RPMI7951 (cell line): ENCODE results near the gene NACC2. TPM values are rescaled to one million over a fixed set of nuclear protein-coding genes. Genes with fewer than 3 reads are reported as not detected.

Experiments
- DNase-seq: peaks from one replicate; pipeline ENCODE4 v3.0.0-alpha.2; 2012; ENCODE audit warnings: low read depth
- total RNA-seq: library from RNA; depleted of rRNA; stranded (reverse); fragments of >200 nt; shearing (Covaris generic); gene quantifications from 2 replicates; pipeline ENCODE4 v1.2.3, GENCODE V29; 2014

Gene NACC2
- total RNA-seq, 1 experiment from 2014 or later: 4.1 TPM

DNA sequence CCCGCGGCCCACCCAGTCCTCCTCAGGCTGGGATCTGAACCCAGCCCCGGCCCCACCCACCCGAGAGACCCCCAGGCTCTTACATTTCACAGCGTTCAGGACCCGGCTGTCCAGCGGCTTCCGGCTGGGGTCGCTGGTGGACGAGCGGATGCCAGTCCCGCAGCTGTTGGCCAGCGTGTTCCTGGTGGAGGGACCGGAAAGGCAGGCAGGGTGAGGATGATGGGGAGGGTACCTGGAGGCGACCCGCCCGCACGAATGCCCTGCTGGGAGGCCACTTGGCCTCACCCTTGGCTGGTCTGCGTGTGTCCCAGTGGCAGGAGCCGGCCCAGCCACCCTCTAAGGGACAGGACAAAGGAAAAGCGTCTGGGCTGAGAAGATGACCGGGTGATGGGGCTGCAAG lies 82.0 kb downstream of the NACC2 start:
- DNase-seq: no peak

DNA sequence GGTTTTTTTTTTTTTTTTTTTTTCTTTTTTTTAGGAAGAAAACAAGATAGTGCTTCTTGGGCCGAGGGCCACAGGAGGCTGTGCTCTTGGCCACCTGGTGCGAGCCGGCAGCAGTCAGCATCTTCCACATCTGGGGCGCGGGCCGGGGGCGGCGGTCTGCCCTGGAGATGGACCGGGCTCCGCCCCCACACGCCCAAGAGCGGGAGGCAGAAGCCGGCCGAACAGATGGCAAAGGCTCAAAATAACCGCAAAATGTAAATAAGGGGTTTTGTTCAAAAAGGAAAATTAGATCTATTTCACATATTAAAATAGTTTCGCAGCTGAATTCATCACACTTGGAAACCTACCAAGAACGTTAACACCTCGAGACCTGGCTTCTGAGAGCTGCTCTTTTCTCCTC lies 82.4 kb downstream of the NACC2 start:
- DNase-seq: no peak

DNA sequence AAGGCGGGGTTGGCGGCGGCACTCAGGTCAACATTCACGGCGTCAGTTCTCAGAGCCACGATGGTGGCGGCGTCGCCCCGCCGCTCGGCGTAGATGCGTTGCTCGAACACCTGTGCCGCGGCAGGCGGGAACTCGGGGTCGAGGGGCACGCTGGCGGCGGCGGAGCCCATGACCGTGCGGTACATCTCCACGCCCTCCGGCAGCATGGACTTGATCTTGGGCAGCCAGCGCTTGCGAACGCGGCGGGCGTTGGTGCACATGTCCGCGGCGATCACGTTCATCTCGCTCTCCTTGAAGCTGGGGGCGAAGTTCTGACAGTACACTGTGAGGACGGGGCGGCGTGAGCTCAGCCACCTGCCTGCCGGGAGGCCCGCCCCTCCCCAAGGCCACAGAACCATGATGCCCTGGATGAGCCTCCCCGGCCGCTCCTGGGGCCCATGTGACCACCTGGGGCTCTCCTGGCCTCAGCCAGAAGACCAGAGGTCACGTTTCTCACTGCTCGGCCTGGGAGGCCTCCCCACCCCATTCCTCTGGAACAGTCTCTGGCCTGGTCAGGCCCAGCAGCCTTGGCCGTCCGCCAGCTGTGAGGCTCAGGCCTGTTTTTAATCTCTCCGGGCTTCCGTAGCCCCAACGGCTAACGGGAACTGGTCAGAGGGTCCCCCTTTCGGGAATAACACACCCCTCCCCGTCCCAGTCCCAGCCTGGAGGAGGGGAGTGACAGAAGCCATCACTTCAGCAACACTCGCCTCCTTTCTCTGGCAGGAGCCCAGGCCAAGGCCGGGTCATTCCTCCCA lies 83.2 kb downstream of the NACC2 start:
- DNase-seq: no peak

DNA sequence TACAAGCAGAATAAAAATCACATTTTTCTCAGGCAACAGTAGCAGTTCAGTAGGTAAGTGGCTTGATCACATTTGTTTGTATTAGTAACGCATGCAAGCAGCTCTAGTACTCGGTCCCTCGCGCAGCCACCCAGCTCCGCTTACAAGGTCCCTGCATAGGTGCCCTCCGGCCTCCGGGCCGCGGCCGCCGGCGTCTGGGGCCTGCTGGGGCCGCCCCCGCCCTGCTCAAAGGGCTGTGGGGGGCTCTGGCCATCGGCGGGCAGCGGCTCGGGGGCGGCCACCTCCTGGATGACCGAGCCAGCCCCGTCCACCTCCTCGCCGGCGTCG lies 83.8 kb downstream of the NACC2 start:
- no peak for DNase-seq

DNA sequence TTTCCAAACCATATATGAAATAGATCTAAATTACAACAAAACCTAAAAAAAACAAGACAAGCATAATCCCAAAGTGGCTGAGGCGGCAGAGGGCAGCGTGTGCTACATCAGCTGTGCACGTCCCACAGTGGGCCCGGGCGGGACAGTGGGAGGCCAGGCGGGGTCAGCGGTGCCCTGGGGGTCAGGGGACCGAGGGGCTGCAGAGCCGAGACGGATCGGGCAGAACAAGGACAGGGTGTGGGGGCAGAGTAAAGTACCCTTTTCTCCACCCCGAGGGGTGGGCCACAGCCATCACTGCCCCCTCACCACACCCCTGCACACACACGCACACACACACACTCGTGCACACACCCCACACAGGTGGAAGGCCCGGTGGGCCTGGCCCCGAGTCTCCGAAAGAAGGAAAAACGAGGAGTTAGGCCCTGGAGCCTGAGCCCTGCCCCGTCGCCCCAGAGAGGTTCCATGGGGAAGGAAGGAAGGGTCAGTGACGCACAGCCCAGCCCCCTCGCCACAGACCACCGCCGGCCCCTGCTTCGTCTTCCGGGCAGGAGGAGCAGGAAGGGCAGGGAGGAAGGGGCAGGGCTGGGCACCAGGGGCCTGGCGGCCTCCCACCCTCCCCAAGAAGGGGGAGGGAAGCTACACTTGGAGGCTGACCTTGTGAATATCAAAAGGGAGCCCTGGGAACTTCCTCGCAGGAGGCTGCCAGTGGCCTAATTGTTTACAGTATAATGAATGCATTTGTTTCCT lies 84.3 kb downstream of the NACC2 start:
- no peak for DNase-seq

DNA sequence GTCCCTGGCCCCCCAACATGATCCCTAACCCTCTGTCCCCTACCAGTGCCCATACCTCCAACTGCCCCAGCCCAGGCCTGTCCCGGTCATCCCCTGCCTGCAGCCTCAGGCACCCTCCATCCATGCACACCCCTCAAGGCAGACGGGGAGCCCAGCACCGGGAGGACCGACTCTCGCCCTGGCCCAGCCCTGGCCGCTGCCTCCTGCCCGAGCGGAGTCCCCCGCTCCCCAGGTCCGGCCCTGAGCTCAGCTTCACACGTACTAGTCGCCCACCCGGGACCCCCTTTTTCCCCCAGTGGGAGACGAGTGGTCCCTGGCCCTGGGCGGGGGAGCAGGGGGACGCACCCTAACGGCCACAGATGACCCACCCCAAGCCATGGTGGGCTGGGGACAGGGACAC lies 84.9 kb downstream of the NACC2 start:
- no peak for DNase-seq

DNA sequence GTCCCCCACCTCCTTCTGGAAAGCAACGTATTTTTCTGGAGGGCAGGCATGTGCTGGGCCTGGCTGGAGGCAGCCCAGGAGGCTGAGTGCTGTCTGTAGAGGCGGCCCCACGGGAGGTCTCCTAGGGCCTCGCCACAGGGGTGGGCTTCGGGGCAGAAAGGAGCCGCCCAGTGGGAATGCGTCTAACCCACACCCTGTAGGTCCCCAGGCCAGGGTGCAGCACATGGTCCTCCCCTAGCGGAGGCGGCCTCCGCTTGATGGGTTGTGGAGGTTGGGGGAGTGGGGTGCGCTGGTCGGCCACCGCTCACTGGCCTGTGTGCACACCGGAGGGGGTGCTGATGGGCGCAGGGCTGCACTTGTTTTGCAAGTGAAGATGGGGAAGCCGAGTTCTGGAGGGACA lies 85.6 kb downstream of the NACC2 start:
- no peak for DNase-seq

DNA sequence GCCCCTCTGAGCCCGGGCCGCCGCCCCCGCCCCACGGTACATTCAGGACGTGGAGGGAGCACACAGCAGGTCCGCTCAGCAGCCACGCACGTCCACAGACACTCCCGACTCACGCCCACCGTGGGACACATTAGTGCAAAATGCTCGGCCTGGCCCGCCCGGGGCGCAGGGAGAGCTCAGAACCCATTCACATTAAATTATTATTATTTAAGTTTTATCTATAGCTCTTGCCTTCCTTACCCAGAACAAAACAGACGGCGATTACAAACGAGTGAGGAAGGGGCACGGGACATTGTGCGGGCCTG lies 86.4 kb downstream of the NACC2 start:
- DNase-seq: no peak

DNA sequence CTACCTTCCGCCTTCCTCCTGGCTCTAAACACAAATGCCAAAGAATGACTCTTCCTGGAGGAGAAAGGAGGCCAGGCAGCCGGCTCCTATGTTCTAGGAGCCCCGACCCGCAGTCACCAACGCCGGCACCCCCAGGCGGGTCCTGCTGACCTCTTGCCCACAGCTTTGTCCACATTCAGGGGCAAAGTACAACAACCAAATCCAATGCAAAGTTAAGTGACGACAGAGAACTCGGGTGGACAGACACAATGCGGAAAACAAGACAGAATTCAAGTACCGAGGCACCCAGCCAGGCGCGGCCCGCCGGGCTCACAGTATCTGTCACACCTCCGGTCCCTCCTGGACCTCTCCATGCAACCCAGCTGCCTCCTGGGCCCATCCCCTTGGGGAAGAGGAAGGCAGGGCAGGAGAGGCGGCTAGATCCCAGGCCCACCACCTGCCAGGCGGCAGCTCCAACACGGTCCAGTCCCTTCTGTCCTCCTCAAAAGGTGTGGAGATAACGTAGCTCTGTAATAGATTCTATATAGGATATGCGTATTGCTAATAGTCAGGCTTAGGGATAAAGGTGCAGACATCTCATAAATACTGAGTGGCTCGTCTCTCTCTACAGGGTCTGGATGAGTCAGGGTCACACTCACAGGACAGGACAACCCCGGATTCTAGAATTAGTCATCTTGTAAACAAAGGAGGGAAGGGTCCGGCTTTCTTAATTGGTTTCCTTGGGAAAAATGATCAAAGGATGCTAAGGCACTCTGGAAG lies 87.0 kb downstream of the NACC2 start:
- DNase-seq: peak; percentile 34

DNA sequence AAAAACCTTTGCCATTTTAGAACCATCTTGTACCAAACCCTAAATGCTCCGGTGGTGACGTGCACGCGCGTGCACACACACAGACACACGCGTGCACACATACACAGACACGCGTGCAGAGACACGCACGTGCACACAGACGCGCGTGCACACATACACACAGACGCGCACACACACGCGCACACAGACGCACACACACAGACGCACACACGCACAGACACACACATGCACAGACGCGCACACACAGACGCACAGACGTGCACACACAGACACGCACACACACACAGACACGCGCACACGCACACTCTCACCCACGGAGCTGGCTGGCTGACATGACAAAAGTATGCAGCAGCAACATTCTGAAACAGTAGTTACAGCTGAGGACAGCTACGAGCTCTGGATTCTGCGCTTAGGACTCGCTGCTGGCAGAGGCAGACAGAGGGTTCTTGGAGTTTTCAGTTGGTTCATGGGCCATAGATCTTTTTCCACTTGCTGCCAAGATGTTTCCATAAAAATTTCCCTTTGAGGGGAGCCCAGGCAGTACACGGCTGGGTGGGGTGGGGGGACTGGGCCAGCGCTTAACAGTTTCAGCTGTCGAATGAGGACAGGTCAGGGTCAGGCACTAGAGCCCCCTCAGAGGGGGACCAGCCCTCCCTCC lies 87.7 kb downstream of the NACC2 start:
- DNase-seq: no peak

DNA sequence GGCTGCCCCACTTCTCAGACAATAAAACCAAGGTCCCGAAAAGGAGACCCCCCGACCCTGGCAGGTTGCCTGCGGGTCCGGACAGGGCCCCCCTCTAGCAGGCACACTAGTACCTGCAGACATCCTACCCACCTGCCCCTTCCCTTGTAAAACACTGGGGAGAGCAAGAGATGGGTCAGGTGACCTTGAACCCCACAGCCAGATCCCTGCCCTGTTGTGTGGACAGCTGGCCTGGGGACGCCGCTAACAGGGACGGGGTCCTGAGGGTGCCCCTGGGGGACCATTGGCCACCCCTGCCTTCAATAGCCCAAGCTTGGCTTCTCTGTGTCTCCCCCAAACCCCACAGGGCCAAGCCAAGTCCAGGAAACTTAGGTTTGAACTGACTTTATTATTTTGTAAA lies 88.9 kb downstream of the NACC2 start:
- DNase-seq: no peak

DNA sequence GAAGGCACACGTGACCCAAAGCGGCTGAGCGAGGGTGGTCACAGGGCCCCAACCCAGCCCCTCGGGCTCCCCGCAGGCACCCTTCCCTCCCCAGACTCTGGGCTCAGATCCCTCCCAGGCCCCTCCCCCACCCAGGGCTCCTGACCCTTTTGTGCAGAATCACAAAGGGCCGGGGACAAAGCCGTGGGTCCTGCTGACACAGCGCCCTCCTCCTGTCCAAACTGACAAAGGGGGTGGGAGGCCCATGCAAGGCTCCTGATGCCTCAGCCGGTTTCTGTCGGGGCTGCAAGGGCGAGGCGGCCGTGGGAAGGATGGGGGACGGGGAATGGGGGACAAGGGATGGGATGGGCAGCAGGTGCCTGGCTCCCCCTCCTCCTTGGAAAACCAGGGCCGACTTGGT lies 90.4 kb downstream of the NACC2 start:
- no peak for DNase-seq

DNA sequence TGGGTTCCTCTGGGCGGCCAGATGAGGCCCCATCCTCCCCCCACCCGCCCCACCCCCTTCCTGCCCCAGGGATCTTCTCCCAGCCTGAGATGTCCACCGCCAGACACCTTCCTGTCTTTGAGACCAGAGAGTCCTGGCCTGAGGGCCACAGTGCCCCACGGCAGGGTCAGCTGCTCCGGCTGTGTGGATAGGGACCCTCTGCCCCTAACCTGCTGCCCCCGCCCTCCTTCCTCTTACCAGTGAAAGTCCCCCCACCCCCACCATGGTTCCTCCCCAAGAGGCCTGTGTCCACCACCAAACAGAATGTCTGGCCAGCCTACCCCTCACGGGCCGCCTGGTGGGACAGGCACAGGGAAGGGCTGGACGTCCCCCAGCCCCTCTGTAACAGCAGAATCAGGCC lies 90.9 kb downstream of the NACC2 start:
- DNase-seq: no peak

DNA sequence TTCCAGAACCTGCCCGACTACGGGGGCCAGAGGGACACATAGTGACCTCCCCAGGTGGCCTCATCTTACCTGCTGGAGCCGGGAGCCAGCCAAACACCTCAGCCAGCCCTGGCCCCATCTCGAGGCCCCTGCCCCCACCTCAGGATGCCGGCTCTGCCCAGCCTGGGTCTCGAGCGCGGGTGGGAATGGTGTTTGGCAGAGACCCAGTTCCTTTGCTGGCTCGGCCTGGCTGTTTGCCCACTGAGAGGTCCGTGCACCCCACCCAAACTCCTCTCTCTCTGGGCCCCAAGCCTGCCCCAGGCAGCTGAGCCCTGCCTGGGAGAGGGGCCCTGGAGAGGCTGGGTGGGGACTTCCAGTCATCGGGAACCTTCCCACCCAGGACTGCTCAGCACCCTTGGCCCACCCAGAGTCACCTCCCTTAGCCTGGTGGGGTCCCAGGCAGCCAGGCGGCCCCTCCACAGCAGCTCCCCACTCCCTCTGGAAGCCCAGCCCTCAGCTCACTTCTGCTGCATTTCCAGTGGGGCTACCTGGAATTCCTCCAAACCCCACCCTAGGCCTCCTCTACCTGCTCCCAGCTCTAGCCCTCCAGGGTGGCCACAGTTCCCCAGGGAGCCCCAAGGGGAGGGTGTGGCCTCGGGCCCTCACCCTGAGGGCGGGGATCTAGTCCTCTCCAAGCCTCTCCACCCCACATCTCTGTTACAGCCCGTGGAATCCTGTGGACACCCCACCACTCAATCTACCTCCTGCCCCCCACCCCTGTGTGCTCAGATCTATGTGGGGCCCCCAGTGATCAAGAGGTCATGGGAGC lies 91.5 kb downstream of the NACC2 start:
- no peak for DNase-seq

DNA sequence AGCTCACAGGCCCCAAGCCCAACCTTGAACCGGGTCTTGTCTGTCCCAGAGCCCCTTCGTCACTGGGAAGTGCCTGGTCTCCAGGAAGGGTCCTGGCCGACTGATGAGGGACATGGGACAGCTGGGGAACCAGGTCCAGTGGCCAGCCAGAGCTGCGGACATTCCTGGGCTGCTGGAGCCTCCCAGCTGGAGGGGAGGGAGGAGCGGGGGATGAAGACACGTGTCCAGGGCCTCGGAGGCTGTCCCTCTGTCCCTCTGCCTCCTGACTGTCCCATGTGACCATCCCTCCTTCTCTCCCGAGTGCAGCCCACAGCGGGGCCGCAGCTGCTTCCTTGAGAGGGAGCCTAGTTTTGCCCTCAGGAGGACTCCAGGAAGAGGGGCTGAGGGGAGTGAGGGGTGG lies 92.2 kb downstream of the NACC2 start:
- no peak for DNase-seq

DNA sequence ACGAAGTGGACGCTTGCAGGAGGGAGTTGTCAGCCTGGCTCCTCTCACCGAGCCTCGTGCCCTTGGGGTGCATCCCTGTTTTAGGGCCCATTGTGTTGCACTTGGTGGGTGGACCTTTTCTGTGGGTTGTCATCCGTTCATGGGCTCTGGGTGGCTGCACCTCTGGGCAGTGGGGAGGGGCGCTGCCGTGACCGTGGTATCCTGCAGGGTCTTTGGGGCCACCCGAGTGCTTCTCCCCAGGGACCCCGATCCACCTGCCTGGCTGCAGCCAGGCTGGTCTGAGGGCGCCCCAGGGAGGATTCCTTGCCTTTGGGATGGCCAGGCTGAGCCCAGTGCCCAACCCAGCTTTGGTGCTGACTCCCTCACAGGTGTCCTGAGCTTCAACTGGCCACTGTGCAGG lies 92.9 kb downstream of the NACC2 start:
- DNase-seq: no peak

DNA sequence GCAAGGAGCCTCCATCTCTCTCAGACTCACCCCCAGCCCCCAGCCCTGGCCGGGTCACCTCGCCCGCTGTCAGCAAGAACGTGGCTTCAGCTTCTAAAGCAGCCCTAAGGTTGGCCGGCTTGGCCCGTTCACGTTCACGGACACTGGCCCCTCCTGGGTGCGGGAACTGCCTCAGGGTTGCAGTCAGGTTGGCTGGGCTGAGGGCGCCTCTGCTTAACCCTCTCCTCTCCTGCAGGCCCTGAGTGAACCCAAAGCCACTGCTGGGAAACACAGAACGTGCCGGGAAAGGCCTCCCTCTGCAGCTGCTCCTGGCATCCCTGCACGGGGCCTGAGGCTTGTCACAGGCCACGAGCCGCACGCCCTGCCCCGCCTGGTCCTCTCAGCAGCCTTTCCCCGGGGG lies 93.9 kb downstream of the NACC2 start:
- no peak for DNase-seq

DNA sequence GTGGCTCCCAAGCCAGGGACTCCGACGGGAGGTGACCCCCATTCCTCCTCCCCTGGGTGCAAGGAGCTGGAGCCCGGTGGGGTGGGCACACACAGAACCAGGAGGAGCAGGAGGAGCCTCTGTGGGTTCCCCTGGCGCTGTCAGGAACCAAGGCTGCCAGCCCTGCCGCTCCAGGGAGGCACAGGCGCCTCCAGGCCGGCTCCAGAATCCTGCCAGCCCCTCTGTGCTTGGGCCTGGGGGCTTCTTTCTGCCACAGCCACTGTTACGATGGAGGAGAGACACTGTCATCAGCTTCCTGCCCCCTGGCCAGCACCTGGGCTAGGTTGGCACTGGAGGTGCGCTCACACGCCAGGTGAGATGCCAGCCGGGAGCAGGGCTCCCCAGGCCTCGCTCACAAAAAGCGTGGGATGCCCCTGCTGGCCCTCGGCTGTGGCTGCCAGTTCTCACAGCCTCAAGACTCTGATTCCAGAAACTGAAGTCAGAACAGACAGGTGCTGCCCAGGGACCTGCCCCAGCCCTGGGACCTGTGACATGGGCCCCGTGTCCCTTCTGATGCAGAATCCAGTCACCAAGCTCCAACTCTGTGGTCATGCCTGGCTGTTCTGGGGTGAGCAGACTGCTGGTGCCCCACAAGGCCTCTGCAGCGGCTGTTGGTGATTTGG lies 96.5 kb downstream of the NACC2 start:
- DNase-seq: no peak

DNA sequence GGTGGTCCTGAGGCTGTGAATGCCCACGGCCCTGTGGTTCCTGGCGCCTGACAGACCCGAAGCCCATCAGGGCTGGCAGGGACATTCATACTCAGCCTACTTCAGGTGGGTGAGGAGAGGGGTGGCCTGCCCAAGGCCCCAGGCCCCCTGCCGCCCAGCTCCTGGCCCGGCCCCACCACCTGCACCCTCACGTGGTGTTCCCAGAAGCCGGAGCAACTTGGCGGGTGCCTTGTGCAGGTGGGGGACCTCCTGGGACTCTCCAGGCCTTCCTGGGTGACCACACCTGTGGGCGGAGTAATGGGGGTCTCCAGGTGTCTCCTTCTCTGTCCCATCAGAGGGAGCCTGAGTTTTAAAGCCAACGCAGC lies 97.1 kb downstream of the NACC2 start:
- DNase-seq: no peak

DNA sequence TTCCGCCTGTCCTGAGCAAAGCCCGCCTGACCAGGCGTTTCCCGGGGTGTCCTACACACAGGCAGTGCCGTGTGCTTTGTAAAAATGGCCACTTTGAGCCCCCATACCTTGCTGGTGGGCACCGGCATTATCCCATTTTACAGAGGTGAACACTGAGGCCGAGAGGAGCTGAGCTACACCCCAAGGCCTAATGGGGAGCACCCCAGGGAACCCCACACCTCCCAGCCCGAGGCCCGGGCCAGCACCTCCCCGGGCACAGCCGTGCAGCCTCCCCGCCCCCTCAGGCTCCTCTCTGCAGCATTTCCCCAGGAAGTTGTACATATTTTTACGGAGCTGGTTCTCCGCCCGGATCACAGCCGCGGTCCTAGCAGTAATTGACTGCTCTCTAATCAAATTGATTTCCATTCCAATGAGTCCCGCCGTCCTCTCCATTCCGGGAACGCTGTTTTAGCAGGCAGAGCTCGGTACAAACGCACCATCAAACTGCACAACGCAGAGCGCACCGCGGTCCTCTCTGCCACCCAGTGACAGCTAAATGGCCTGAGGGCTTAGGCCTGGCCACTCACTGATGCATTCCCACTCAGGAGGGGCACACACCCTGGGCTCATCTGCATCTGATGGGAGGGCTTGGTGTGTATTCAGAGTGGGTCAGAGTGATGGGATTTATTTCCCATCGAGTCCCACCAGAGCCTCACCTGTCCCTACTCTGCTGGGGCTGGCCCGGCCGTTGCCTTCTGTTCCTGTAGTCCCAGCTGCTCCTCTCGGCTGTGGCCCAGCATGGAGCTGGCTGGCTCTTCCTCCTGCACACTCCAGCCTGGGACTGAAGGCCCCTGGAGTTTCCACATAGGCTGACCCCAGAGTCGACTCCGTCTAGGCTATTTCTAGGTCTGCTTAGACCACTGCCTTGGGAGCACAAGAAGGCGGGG lies 97.7 kb downstream of the NACC2 start:
- no peak for DNase-seq
